Measurements from ENCODE around the gene MYO1F.

The MYO1F gene

DNA sequence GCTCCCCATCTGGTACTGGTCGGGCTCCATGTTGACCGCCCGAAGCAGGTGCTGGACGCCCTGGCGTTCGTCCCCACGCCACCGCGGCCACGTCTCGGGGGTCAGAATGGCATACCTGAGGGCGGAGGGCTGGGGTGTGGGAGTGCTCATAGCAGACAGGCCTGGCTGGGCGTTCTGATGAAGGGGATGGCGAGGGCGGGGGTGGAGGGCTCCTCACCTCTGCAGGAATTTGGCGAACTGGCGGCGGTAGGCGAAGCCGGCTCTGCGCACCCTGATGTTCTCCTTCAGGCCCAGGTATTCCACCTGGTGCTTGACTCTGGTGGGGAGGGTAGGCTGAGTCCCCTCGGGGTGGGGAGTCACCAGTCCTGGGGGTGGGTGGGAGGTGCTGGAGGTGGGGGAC is 41.0 kb downstream of the MYO1F start:
- H3K4me1 ChIP-seq (ENCODE audit: control insufficient read depth, insufficient read depth, low read length, poor library complexity, severe bottlenecking), result no peaks in the 10 kb centered on the region
- no peak overlapping the region for H3K4me3 ChIP-seq (ENCODE audit: extremely low read depth, insufficient read depth, low read length, poor library complexity, severe bottlenecking)
- no peak overlapping the region for H3K27ac ChIP-seq (ENCODE audit: low read depth, low read length, severe bottlenecking)
- 96 to 98% methylated on average over 18 to 19 of the region's 22 CpGs for WGBS, 2 experiments (ENCODE audit: insufficient coverage in 2 of 2)
- peaks cover 3% of the 10 kb centered on the region for H3K36me3 ChIP-seq (ENCODE audit: control insufficient read depth, insufficient read depth, low read length)
- H3K9me3 ChIP-seq (ENCODE audit: control insufficient read depth, low read length), result no peaks in the 10 kb centered on the region

- no peaks in the 10 kb centered on the region for H3K9me3 ChIP-seq (ENCODE audit: control insufficient read depth, low read length)
Observed at GRCh38 chr19:8532225-8532624, 45.0 kb downstream of the MYO1F start.

GRCh38 chr19:8531470-8531869 is 45.8 kb downstream of the MYO1F start:
- 95 to 97% methylated on average over 7 of the region's 7 CpGs for WGBS, 2 experiments (ENCODE audit: insufficient coverage in 2 of 2)
- Histone ChIP-seq H3K36me3 (ENCODE audit: control insufficient read depth, insufficient read depth, low read length) (peaks cover 5% of the 10 kb centered on the region), H3K4me3 (ENCODE audit: extremely low read depth, insufficient read depth, low read length, poor library complexity, severe bottlenecking) (no peak overlapping the region), H3K27ac (ENCODE audit: low read depth, low read length, severe bottlenecking) (no peak overlapping the region), H3K4me1 (ENCODE audit: control insufficient read depth, insufficient read depth, low read length, poor library complexity, severe bottlenecking) (peaks cover 4% of the 10 kb centered on the region), H3K9me3 (ENCODE audit: control insufficient read depth, low read length) (no peaks in the 10 kb centered on the region)

More at GRCh38 chr19:8532225-8532624, 45.0 kb downstream of the MYO1F start:
- Histone ChIP-seq H3K4me1 (ENCODE audit: control insufficient read depth, insufficient read depth, low read length, poor library complexity, severe bottlenecking) (no peaks in the 10 kb centered on the region), H3K36me3 (ENCODE audit: control insufficient read depth, insufficient read depth, low read length) (peaks cover 5% of the 10 kb centered on the region), H3K4me3 (ENCODE audit: extremely low read depth, insufficient read depth, low read length, poor library complexity, severe bottlenecking) (no peak overlapping the region), H3K27ac (ENCODE audit: low read depth, low read length, severe bottlenecking) (no peak overlapping the region)
- 79 to 90% methylated on average over 2 of the region's 2 CpGs for WGBS, 2 experiments (ENCODE audit: insufficient coverage in 2 of 2)

DNA sequence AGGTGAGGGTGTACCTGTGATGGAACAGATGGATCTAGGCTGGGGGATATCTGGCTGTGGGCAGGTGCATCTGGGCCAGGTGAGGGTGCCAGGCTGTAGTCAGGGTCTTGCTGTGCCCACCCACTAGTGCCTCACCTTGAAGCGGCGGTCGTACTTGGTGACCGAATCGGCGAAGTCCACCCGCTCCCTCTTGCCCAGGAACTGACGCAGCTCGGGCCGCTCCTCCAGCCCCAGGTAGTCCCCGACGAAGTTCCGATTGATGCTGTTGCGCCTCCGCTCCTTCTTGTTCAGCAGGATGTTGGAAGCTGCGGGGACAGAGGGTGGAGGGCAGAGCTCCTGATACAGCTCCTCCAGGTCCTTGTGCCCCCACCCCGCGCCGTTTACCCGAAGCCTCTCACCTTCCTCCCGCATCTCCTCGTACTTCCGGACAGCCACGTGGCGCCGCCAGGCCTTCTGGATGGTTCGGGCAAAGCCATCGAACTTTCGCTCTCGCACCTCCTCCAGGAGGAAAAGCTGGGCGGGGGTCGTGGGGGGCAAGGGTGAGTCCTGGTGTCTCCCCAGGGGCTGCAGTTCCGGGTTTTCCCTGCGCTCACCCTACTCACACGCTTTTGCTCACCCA is 47.1 kb downstream of the MYO1F start:
- no peak overlapping the region for H3K27ac ChIP-seq (ENCODE audit: low read depth, low read length, severe bottlenecking)
- peaks cover 4% of the 10 kb centered on the region for H3K4me1 ChIP-seq (ENCODE audit: control insufficient read depth, insufficient read depth, low read length, poor library complexity, severe bottlenecking)
- peaks cover 5% of the 10 kb centered on the region for H3K36me3 ChIP-seq (ENCODE audit: control insufficient read depth, insufficient read depth, low read length)
- no peak overlapping the region for H3K4me3 ChIP-seq (ENCODE audit: extremely low read depth, insufficient read depth, low read length, poor library complexity, severe bottlenecking)
- H3K9me3 ChIP-seq (ENCODE audit: control insufficient read depth, low read length), result no peaks in the 10 kb centered on the region
- 94% methylated on average over 27 to 34 of the region's 35 CpGs for WGBS, 2 experiments (ENCODE audit: insufficient coverage in 2 of 2)

DNA sequence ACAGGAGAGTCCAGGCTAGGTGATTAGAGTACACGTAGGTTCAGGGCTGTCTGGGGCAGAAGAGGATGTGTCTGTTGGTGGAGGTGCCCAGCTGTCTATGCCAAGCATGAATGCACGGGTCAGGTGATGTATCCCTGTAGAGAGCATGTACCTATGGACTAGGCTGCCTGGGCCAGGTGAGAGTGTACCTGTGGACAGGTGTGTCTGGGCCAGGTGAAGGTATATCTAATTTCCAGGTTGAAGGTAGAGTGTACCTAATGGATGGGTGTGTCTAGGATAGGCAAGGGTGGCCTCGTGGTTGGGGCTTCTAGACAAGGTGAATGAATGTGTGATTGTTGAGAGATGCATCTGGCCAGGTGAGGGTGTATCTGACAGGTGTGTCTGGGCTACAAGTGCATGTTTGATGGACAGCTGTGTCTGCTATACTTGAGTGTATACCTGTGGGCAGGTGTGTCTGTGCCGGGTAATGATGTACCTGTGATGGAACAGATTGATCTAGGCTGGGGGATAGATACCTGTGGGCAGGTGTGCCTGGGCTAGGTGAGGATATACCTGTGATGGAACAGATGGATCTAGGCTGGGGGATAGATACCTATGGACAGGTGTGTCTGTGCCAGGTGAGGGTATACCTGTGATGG is 47.8 kb downstream of the MYO1F start:
- Histone ChIP-seq H3K36me3 (ENCODE audit: control insufficient read depth, insufficient read depth, low read length) (peaks cover 5% of the 10 kb centered on the region), H3K9me3 (ENCODE audit: control insufficient read depth, low read length) (no peaks in the 10 kb centered on the region), H3K4me1 (ENCODE audit: control insufficient read depth, insufficient read depth, low read length, poor library complexity, severe bottlenecking) (peaks cover 4% of the 10 kb centered on the region), H3K4me3 (ENCODE audit: extremely low read depth, insufficient read depth, low read length, poor library complexity, severe bottlenecking) (no peak overlapping the region), H3K27ac (ENCODE audit: low read depth, low read length, severe bottlenecking) (no peak overlapping the region)
- 95% methylated on average over 4 of the region's 4 CpGs for WGBS, 2 experiments (ENCODE audit: insufficient coverage in 2 of 2)

DNA sequence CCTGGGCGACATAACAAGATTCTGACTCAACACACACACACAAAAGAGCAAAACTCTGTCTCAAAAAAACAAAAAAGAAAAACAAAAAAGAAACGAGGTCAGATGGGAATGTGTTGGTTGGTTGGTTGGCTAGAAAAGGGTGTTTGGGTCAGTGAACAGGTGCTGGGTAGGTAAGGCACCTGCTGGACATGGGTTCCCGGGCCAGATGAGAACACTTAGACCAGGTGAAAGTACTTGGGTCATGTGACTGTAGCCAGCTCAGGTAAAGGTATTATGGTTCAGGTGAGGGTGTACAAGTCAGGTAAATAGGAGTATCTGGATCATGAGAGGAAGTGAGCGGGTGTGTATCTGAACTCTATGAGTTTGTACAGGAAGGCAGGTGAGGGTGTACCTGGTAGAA is 48.7 kb downstream of the MYO1F start:
- Histone ChIP-seq H3K9me3 (ENCODE audit: control insufficient read depth, low read length) (no peaks in the 10 kb centered on the region), H3K4me3 (ENCODE audit: extremely low read depth, insufficient read depth, low read length, poor library complexity, severe bottlenecking) (no peak overlapping the region), H3K4me1 (ENCODE audit: control insufficient read depth, insufficient read depth, low read length, poor library complexity, severe bottlenecking) (peaks cover 4% of the 10 kb centered on the region), H3K27ac (ENCODE audit: low read depth, low read length, severe bottlenecking) (no peak overlapping the region), H3K36me3 (ENCODE audit: control insufficient read depth, insufficient read depth, low read length) (peaks cover 5% of the 10 kb centered on the region)
- WGBS, 2 experiments (ENCODE audit: insufficient coverage in 2 of 2), result 88 to 93% methylated on average over 1 to 3 of the region's 4 CpGs

- Histone ChIP-seq H3K4me1 (ENCODE audit: control insufficient read depth, insufficient read depth, low read length, poor library complexity, severe bottlenecking) (peaks cover 4% of the 10 kb centered on the region), H3K36me3 (ENCODE audit: control insufficient read depth, insufficient read depth, low read length) (peaks cover 5% of the 10 kb centered on the region), H3K27ac (ENCODE audit: low read depth, low read length, severe bottlenecking) (peak overlapping the region; percentile 97), H3K4me3 (ENCODE audit: extremely low read depth, insufficient read depth, low read length, poor library complexity, severe bottlenecking) (peak overlapping the region; percentile 77), H3K9me3 (ENCODE audit: control insufficient read depth, low read length) (no peaks in the 10 kb centered on the region)
- 5% methylated on average over 43 to 44 of the region's 57 CpGs for WGBS, 2 experiments (ENCODE audit: insufficient coverage in 2 of 2)
Observed at GRCh38 chr19:8526345-8527091, 50.7 kb downstream of the MYO1F start.

DNA sequence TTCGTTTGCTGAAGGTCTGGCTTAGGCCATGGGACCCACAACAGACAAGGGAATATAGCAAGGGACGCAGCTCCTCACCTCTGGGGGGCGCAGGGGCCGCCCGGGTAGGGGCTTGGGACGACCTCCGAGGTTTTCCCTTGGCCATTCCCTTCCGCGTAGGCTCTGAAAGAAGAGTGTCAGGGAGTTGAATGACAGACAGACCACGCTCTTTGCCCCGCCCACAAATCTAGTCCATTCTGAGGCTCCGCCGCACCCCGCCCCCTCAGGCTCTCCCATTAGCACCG is 51.9 kb downstream of the MYO1F start:
- peak overlapping the region; percentile 60 for H3K27ac ChIP-seq (ENCODE audit: low read depth, low read length, severe bottlenecking)
- H3K4me3 ChIP-seq (ENCODE audit: extremely low read depth, insufficient read depth, low read length, poor library complexity, severe bottlenecking), result no peak overlapping the region
- H3K9me3 ChIP-seq (ENCODE audit: control insufficient read depth, low read length), result no peaks in the 10 kb centered on the region
- 2 to 4% methylated on average over 15 of the region's 15 CpGs for WGBS, 2 experiments (ENCODE audit: insufficient coverage in 2 of 2)
- peaks cover 4% of the 10 kb centered on the region for H3K4me1 ChIP-seq (ENCODE audit: control insufficient read depth, insufficient read depth, low read length, poor library complexity, severe bottlenecking)
- peaks cover 5% of the 10 kb centered on the region for H3K36me3 ChIP-seq (ENCODE audit: control insufficient read depth, insufficient read depth, low read length)

DNA sequence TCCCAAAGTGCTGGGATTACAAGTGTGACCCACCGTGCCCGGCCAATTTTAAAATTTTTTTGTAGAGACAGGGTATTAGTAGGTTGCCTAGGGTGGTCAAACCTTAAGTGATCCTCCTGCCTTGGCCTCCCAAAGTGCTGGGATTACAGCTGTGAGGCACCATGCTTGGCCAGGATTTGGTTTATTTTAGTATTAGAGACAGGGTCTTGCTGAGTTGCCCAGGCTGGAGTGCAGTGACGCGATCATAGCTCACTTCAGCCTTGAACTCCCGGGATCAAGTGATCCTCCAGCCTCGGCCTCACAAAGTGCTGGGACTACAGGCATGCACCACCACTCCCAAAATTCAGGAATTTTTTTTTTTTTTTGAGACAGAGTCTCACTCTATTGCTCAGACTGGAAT is 57.9 kb downstream of the MYO1F start:
- Histone ChIP-seq H3K4me1 (ENCODE audit: control insufficient read depth, insufficient read depth, low read length, poor library complexity, severe bottlenecking) (peaks cover 6% of the 10 kb centered on the region), H3K27ac (ENCODE audit: low read depth, low read length, severe bottlenecking) (no peak overlapping the region), H3K9me3 (ENCODE audit: control insufficient read depth, low read length) (no peaks in the 10 kb centered on the region), H3K36me3 (ENCODE audit: control insufficient read depth, insufficient read depth, low read length) (no peaks in the 10 kb centered on the region), H3K4me3 (ENCODE audit: extremely low read depth, insufficient read depth, low read length, poor library complexity, severe bottlenecking) (no peak overlapping the region)
- WGBS, 2 experiments (ENCODE audit: insufficient coverage in 2 of 2), result 92 to 99% methylated on average over 4 to 6 of the region's 6 CpGs

- H3K4me3 ChIP-seq (ENCODE audit: extremely low read depth, insufficient read depth, low read length, poor library complexity, severe bottlenecking), result no peak overlapping the region
- H3K9me3 ChIP-seq (ENCODE audit: control insufficient read depth, low read length), result no peaks in the 10 kb centered on the region
- WGBS, 2 experiments (ENCODE audit: insufficient coverage in 2 of 2), result 94% methylated on average over 10 to 11 of the region's 11 CpGs
- H3K4me1 ChIP-seq (ENCODE audit: control insufficient read depth, insufficient read depth, low read length, poor library complexity, severe bottlenecking), result peaks cover 9% of the 10 kb centered on the region
- H3K36me3 ChIP-seq (ENCODE audit: control insufficient read depth, insufficient read depth, low read length), result no peaks in the 10 kb centered on the region
- no peak overlapping the region for H3K27ac ChIP-seq (ENCODE audit: low read depth, low read length, severe bottlenecking)
Observed at GRCh38 chr19:8518536-8518935, 58.7 kb downstream of the MYO1F start.

Data from mesodermal cell (in vitro differentiated cells).